DOHH2 (cell line): ENCODE data around the gene C3orf20.
A peak's percentile ranks its signal among the peaks of the same experiment; 100 is the strongest.

Experiments used
- H3F3A ChIP-seq: fragments of 200-600 bp; sonication (generic), shearing (Covaris generic); 2 replicates; pipeline ENCODE4 v1.6.0; 2016; ENCODE audit warnings: antibody characterized with exemption, mild to moderate bottlenecking; ENCODE audit not compliant: control insufficient read depth, insufficient read depth
- H3K27ac ChIP-seq: fragments of 200-600 bp; sonication (generic); 2 replicates; pipeline ENCODE4 v1.5.1; 2014; ENCODE audit warnings: low read depth, mild to moderate bottlenecking, low read length, moderate library complexity
- H3K27me3 ChIP-seq: fragments of 200-600 bp; sonication (generic); 2 replicates; pipeline ENCODE4 v1.6.1; 2014; ENCODE audit warnings: mild to moderate bottlenecking, low read length, mixed read lengths; ENCODE audit not compliant: control insufficient read depth
- H3K36me3 ChIP-seq: fragments of 200-600 bp; sonication (generic); 2 replicates; pipeline ENCODE4 v1.6.1; 2014; ENCODE audit warnings: mild to moderate bottlenecking, low read length, moderate library complexity, mixed read lengths; ENCODE audit not compliant: control insufficient read depth
- H3K4me1 ChIP-seq: fragments of 200-600 bp; sonication (generic); 2 replicates; pipeline ENCODE4 v1.6.1; 2014; ENCODE audit warnings: mild to moderate bottlenecking, low read length, mixed read lengths; ENCODE audit not compliant: control insufficient read depth
- H3K4me2 ChIP-seq: fragments of 200-600 bp; sonication (generic); 2 replicates; pipeline ENCODE4 v1.6.0; 2014; ENCODE audit warnings: mild to moderate bottlenecking, low read length, moderate library complexity
- H3K4me3 ChIP-seq: fragments of 200-600 bp; sonication (generic); 2 replicates; pipeline ENCODE4 v1.5.1; 2014; ENCODE audit warnings: mild to moderate bottlenecking, low read length, mixed read lengths
- H3K79me2 ChIP-seq: fragments of 200-600 bp; sonication (generic); 2 replicates; pipeline ENCODE4 v1.6.1; 2014; ENCODE audit warnings: mild to moderate bottlenecking, low read length, mixed read lengths; ENCODE audit not compliant: control insufficient read depth
- H3K9me2 ChIP-seq: fragments of 200-600 bp; sonication (generic); replicated peaks from 2 replicates; pipeline ENCODE4 v1.6.1; 2014; ENCODE audit warnings: mild to moderate bottlenecking, low read length, mixed read lengths; ENCODE audit not compliant: control insufficient read depth
- H3K9me3 ChIP-seq: fragments of 200-600 bp; sonication (generic); 2 replicates; pipeline ENCODE4 v1.6.1; 2014; ENCODE audit warnings: antibody characterized with exemption, low read length, mixed read lengths; ENCODE audit not compliant: control insufficient read depth, insufficient read depth
- H4K20me1 ChIP-seq: fragments of 200-600 bp; sonication (generic); 2 replicates; pipeline ENCODE4 v1.6.0; 2014; ENCODE audit warnings: low read depth, mild to moderate bottlenecking, antibody characterized with exemption, low read length, moderate library complexity; ENCODE audit not compliant: control insufficient read depth, insufficient read depth
- EZH2phosphoT487 ChIP-seq: fragments of 200-600 bp; sonication (generic); IDR thresholded peaks from 2 replicates; pipeline ENCODE4 v1.6.1; 2017; ENCODE audit warnings: borderline replicate concordance, mild to moderate bottlenecking, antibody characterized with exemption, low read length, moderate library complexity, mixed read lengths
- TF ChIP-seq, protein P1 (sequence below): fragments of 200-600 bp; sonication (generic); IDR thresholded peaks from one replicate; pipeline ENCODE4 v1.5.1; 2014; ENCODE audit warnings: antibody characterized with exemption, mild to moderate bottlenecking, low read depth, low read length; ENCODE audit not compliant: poor library complexity, severe bottlenecking

The C3orf20 gene

DNA sequence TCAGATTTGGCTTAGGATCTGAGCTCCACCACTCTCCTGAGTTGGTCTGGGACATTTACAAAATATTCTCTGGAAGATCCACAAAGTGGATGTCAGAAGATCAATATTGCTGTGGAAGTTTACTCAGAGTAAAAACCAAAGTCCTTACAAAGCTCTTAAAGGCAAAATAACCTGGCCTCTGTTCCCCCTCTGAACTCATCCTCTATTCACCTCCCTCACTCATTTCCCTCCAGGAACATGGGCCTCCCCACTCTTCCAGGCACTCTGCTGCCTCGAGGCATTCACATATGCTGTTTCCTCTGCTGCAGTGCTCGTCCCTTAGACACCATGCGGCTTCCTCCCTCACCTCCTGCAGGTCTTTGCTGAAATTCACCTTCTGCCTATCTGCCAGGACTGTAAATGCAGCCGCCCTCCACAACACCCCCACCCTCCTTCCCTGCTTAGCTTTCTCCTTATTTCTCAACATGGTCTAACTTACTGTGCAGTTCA is 42.5 kb upstream of the C3orf20 start:
- Histone ChIP-seq H3K4me3 (no peak overlapping the region), H3F3A (no peaks in the 10 kb centered on the region), H3K9me3 (no peaks in the 10 kb centered on the region), H3K27me3 (peaks cover 9% of the 10 kb centered on the region), H3K79me2 (no peaks in the 10 kb centered on the region), H3K36me3 (no peaks in the 10 kb centered on the region), H3K27ac (no peak overlapping the region), H3K9me2 (no peaks in the 10 kb centered on the region), H3K4me2 (no peak overlapping the region), H4K20me1 (no peaks in the 10 kb centered on the region), H3K4me1 (no peaks in the 10 kb centered on the region)
- TF ChIP-seq, protein P1, sequence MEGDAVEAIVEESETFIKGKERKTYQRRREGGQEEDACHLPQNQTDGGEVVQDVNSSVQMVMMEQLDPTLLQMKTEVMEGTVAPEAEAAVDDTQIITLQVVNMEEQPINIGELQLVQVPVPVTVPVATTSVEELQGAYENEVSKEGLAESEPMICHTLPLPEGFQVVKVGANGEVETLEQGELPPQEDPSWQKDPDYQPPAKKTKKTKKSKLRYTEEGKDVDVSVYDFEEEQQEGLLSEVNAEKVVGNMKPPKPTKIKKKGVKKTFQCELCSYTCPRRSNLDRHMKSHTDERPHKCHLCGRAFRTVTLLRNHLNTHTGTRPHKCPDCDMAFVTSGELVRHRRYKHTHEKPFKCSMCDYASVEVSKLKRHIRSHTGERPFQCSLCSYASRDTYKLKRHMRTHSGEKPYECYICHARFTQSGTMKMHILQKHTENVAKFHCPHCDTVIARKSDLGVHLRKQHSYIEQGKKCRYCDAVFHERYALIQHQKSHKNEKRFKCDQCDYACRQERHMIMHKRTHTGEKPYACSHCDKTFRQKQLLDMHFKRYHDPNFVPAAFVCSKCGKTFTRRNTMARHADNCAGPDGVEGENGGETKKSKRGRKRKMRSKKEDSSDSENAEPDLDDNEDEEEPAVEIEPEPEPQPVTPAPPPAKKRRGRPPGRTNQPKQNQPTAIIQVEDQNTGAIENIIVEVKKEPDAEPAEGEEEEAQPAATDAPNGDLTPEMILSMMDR, result no peak
- no peak for TF ChIP-seq EZH2phosphoT487

DNA sequence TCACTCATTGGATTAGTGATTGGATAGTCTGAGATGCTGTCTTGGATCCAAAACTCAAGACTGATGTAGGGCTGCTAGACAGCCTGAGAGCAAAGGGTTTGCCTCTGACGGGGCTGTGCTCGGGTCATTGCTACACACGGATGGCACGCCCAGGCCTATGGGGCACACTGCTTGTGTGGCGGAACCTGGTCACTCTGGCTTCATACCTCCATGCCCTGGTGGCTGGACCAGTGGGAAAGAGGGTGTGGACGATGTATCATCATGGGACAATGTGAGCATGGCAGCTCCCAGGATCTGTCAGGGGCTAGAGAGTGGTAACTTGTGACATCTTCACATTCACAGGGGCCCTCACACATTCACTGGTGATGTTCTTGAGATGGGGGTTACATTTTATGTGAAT is 41.5 kb upstream of the C3orf20 start:
- Histone ChIP-seq H3K4me3 (no peak overlapping the region), H4K20me1 (no peaks in the 10 kb centered on the region), H3K36me3 (no peaks in the 10 kb centered on the region), H3K27ac (no peak overlapping the region), H3F3A (no peaks in the 10 kb centered on the region), H3K9me2 (no peaks in the 10 kb centered on the region), H3K9me3 (no peaks in the 10 kb centered on the region), H3K4me2 (no peak overlapping the region), H3K27me3 (peaks cover 13% of the 10 kb centered on the region), H3K4me1 (no peaks in the 10 kb centered on the region), H3K79me2 (no peaks in the 10 kb centered on the region)
- TF ChIP-seq, protein P1, result no peak
- TF ChIP-seq EZH2phosphoT487, result no peak

DNA sequence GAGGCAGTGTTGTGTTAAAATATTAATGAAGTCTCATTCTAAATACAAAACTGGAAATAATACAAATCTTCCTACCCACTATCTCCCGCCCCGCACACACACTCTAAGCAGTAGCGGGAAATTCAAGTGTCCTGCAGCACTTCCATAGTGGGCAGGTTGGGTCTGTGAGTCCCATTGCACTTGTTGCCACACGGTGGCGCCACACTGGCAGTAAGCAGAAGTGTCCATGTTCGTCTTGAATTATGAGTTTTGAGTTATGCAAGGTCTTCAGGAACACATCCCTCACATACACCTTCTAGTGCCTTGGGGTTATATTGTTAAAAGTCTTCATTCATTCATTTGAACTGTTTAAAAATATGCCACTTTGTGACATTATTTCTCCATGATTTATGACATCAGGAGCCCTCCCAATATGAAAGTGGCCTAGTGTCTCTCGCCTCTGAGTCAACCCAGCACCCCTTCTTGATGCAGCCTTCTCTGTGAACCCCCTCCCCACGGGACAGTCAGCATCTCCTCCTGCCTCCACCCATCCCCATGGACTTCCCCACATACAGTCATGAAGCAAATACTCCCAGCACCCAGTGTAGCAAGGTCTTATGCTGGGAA is 41.0 kb upstream of the C3orf20 start:
- Histone ChIP-seq H3K27ac (no peak overlapping the region), H3F3A (no peaks in the 10 kb centered on the region), H3K4me2 (no peak overlapping the region), H3K36me3 (no peaks in the 10 kb centered on the region), H3K9me2 (no peaks in the 10 kb centered on the region), H3K79me2 (no peaks in the 10 kb centered on the region), H3K4me3 (no peak overlapping the region), H3K4me1 (no peaks in the 10 kb centered on the region), H4K20me1 (no peaks in the 10 kb centered on the region), H3K9me3 (no peaks in the 10 kb centered on the region), H3K27me3 (peaks cover 18% of the 10 kb centered on the region)
- TF ChIP-seq, protein P1, result peak; percentile 95
- no peak for TF ChIP-seq EZH2phosphoT487
